WI38 (cell line): ENCODE results near the gene ANKLE1.

Source experiments
- H3K4me3 ChIP-seq: 2 replicates; pipeline ENCODE4 v1.5.1; 2011; ENCODE audit warnings: low read depth, mild to moderate bottlenecking, control low read depth, low read length
- TF ChIP-seq, protein P1 (sequence below): IDR thresholded peaks from 2 replicates; pipeline ENCODE4 v1.5.1; 2012; ENCODE audit warnings: low read depth, mild to moderate bottlenecking, control low read depth, low read length

ANKLE1 gene

DNA sequence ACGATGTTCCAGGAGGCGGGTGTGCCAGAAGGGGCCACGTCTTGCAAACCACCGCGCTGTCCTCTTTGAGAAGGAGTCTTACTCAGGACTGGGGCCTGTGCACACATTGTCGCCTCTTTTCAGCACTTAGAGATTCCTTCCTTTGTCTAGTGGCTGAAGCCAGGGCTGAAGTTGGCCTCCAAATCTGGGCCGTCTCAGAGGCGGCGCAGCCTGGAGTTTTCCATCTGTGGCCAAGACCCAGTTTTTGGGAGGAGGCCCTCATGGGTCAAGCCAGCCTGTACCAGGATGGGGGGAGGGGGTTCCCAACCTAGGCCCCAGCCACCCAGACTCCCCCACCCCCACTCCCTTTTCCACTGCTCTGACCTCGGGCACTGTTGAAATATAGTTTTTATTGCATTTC lies 41.2 kb downstream of the ANKLE1 start:
- H3K4me3 ChIP-seq = no peak overlapping the region
- TF ChIP-seq, protein P1, sequence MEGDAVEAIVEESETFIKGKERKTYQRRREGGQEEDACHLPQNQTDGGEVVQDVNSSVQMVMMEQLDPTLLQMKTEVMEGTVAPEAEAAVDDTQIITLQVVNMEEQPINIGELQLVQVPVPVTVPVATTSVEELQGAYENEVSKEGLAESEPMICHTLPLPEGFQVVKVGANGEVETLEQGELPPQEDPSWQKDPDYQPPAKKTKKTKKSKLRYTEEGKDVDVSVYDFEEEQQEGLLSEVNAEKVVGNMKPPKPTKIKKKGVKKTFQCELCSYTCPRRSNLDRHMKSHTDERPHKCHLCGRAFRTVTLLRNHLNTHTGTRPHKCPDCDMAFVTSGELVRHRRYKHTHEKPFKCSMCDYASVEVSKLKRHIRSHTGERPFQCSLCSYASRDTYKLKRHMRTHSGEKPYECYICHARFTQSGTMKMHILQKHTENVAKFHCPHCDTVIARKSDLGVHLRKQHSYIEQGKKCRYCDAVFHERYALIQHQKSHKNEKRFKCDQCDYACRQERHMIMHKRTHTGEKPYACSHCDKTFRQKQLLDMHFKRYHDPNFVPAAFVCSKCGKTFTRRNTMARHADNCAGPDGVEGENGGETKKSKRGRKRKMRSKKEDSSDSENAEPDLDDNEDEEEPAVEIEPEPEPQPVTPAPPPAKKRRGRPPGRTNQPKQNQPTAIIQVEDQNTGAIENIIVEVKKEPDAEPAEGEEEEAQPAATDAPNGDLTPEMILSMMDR = no peak

DNA sequence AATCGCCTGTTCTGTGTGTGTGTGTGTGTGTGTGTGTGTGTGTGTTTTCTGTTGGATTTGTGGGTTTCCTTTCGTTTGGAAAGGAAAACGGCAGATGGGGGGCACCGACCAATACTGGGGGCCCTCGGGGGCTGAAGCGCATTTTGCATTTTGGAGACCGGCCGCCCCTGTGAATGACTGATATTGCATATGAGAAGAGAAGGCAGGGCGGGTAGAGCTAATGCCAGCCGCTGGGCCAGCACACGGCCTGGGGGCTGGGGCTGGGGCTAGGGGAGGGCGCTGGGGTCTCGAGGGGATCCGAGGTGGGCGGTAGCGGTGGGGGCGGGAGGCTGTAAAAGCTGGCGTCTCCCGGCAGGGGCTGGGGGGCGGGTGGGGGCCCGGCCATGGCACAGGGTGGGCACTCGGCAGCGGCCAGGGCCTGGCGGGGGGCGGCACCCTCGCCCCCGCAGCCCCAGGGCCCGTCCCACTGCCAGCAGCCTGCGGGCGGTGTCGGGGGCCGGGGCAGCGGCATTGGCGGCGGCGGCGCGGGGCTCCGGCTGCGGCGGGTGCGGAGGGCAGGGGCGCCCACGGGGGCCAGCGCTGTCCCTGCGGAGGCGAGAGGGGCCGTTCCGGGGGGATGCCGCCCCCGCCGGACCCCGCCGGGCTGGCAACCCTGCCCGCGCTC lies 41.7 kb downstream of the ANKLE1 start:
- TF ChIP-seq, protein P1 = no peak
- no peak overlapping the region for H3K4me3 ChIP-seq

DNA sequence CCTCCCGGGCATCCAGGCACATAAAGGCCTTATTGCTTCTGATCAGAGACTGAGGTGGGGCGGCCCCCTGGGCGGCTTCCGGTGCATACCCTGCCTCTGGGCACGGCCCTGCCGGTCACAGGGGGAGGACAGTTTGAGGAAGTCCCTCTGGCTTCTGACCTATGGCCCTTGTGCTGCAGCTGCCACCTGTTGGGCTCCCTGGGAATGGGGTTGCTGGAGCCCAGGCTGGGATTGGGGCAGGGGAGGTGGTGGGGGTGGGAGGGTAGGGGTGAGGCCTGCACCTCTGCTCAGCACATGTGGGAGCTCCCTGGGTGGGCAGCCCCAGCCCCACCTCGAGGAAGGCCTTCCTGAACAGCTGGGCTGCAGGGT lies 42.2 kb downstream of the ANKLE1 start:
- no peak overlapping the region for H3K4me3 ChIP-seq
- TF ChIP-seq, protein P1 = no peak

DNA sequence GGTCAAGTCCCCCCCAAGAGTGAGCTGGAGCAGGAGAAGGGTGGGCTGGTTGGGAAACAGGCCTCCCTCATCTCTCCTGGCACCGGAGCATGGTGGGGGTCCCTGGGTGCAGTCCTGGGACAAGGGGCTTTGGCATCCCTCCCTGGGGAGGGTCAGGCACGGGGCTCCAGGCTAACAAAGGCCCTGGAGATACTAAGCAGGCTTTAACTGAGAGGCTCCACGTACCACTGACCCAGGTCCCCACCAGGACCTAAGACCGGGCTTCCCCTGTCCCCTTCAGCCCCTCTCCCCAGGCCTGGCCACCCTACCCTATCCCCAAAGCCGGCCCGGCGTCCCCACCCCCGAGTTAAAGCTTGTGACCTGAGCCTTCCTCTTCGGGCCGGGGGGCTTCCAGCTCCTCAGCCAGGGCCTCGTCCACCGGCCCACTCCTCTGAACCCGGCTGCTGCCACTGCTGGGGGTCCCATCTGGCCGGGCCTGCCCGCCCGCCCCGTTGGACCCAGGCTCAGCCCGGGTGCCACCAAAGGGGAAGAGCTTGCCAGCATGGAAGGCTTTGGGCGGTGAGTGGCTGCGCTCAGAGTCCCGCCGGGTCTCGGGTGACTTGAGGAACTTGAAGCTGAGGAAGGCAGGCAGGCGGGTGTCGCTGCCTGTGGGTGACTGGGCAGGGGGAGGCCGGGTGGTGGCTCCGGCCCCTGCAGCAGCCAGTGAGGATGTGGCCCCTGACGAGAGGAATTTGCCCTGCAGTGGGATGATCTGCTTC lies 42.8 kb downstream of the ANKLE1 start:
- H3K4me3 ChIP-seq = no peak overlapping the region
- TF ChIP-seq, protein P1 = no peak

DNA sequence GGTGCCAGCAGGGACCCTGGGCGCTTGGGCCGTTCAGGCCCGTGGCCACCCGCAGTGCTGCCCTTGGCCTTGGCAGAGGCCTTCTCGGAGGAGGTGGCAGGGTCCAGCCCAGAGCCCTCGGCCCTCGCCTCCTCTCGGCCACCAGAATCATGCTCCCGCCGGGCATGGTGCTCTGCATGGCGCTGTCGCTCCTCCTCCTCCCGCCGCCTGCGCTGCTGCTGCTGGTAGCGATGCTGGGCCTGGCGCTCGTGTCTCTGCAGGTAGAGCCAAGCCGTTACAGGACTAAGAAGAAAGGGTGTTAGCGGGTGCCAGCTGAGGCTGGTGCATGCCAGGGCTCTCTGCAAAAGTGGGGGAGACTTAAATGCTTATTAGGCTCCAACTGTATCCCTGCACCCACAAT lies 43.4 kb downstream of the ANKLE1 start:
- H3K4me3 ChIP-seq = no peak overlapping the region
- TF ChIP-seq, protein P1 = no peak

DNA sequence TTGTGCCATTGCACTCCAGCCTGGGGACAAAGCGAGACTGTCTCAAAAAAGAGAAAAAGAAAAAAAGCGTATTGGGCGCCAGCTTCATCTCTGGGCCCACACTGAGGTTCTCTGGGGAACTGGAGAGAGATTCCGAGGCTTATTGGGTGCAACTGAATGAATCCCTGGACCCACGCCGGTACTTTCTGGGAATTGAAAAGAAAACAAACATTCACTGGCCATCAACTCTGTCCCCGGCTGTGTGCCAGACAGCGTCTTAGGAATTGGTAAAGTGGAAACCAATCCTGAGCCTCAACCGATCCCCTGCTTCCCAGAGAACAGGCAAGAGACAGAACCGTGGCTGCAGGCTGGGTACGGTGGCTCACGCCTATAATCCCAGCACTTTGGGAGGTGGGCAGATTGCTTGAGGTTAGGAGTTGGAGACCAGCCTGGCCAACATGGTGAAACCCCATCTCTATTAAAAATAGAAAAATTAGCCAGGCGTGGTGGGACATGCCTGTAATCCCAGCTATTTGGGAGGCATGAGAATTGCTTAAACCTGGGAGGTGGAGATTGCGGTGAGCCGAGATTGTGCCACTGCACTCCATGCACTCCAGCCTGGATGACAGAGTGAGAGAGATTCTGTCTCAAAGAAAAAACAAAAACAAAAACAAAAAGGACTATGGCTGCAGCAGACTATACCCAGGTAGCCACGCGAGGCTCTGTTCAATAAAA lies 44.3 kb downstream of the ANKLE1 start:
- TF ChIP-seq, protein P1 = no peak
- H3K4me3 ChIP-seq = no peak overlapping the region

DNA sequence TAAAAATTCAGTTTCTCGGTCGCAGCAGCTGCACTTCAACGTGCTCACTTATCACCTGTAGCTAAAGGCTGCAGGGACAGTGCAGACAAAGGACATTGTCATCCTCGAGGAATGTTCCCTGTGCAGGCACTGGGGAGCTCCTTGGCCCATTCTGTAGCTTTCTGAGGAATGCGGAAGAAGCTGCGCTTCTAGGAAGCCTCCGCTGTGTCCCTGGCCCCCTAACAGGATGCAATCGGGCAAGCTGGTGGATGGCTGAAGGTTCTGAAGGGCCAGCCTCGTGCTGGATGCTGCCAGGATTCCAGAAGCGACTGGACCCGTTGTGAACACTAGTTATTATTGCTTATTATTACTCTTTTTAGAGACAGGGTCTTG lies 44.9 kb downstream of the ANKLE1 start:
- TF ChIP-seq, protein P1 = no peak
- H3K4me3 ChIP-seq = no peak overlapping the region
